ENCODE measurements around the gene IGDCC3.

Gene IGDCC3

DNA sequence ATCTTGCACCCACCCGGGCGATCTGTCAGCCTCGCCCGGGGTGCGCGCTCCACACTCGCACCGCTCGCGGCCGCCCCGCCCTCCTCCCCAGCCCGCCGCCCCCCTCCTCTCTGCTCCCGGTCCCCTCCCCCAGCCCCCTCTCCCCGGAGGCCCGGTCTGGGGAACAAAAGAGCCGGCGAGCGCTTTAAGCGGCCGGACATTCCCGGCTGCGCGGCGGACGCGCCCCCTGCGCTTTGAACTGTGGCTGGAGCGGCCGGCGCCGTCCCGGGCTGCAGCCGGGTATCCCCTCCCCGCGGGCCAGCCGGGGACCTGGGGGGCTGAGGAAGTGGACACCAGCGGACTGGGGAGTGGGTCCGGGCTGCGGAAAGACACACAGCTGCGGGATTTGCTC is at the start of gene IGDCC3:
TSS of gene IGDCC3 (minus strand) at position 27 of the 391 bp plus-strand sequence. CDS start 214 bp downstream, outside the sequence.
- no peak for DNase-seq (ENCODE audit: low spot score)

DNA sequence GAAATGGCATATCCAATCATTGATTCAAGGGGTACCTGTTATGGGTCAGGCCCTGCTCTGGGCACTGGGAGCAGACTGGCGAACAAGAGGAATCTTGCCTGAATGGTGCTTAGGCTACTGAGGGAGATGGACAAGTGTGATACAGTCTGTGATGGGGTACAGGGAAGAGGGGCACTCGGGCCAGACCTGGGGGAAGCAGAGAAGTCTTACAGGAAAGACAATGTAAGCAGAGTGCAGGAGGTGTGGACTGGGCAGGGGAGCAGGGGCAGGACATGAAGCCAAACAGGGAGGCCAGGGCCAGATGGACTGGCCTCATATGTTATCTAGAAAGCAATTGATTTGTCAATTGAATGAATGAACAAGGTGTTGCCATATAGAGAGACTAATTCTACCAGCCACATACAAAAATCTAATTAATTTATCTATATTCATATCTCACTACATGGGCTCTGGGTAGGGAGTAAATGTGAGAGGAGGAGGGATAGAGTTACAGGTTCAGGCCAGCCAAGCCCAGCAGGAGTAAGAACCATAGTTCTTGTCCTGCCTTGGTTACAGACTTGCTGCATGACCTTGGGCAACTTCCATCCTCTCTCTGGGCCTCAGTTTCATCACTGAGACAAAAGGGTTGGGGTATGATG is 48.5 kb upstream of the IGDCC3 start:
- no peak for DNase-seq (ENCODE audit: low spot score)

GRCh38 chr15:65424683-65425082 is 46.9 kb upstream of the IGDCC3 start:
- no peak for DNase-seq (ENCODE audit: low spot score)

DNA sequence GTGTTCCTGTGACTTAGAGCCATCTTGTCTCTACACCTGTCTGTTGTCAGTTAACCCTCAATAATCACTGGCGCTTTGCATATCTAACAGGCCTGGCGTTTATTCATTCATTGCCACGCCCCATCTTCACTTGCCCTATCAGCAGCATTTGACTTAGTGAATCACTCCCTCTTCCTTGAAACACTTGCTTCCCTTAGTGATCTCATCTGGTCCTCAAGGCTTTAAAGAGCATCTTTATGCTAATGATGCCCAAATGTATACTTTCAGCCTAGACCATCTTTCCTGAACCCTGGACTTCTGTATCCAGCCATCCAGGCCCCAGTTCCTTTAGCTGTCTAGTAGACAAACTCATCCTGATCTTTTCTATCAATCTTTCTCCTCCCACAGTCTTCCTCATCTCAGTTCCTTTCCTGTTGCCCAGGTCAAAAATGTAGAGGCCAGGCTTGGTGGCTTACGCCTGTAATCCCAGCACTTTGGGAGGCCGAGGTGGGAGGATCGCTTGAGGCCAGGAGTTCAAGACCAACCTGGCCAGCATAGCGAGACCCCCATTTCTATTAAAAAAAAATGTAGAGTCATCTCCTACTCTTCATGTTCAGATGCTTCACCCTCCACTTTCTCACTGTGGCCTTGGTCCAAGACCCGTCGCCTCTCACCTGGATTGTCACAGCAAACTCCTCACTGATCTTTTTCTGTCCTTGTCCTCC is 46.3 kb upstream of the IGDCC3 start:
- DNase-seq (ENCODE audit: low spot score), result no peak

GRCh38 chr15:65423150-65423975 is 45.6 kb upstream of the IGDCC3 start:
- no peak for DNase-seq (ENCODE audit: low spot score)

GRCh38 chr15:65421360-65422215 is 43.8 kb upstream of the IGDCC3 start:
- no peak for DNase-seq (ENCODE audit: low spot score)

GRCh38 chr15:65420975-65421359 is 43.2 kb upstream of the IGDCC3 start:
- DNase-seq (ENCODE audit: low spot score), result no peak

DNA sequence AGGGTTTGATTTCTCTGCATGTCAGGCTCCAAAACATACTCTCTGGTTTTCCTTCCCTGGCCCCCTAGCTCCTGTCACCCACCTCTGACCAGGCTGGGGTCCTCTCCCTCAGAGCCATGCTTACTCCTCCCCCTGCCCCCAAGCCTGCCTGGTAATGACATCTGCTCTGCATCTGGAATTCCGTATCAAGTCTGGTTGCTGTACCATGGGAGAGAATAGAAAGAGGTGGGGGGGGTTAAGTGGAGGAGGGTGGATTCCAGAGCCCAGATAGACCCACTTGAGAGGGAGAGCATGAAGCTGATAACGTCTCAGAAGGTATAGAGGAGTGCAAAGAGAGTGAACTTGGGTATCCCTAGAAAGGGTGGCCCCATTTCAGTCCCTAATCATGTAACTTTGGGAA is 40.8 kb upstream of the IGDCC3 start:
- no peak for DNase-seq (ENCODE audit: low spot score)

DNA sequence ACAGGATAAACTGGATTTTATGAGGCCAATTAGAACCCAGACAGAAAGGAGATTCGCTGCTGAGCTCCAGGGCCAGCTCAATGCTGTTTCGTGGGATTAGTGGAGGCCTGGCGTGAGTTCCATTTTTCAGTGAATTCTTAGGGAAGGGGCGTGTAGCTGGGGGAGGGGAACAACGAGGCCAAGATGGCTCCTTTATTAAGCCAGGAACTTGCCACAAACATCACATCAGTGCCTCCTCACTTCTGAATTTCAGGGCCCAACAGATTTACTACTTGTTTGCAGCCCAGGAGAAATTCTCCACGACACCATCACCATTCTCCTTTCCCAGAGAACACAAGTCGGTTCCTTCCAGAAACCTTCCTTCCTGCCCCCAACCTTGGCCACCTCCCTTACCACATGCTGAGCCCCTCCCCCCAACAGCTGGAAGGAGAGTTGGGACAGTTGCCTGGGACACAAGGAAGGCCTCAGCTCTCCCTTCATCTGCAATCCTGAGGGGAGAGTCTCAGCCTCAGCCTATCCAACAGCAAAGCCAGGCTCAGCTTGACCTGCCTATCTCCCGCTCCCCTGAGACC is 39.1 kb upstream of the IGDCC3 start:
- no peak for DNase-seq (ENCODE audit: low spot score)

DNA sequence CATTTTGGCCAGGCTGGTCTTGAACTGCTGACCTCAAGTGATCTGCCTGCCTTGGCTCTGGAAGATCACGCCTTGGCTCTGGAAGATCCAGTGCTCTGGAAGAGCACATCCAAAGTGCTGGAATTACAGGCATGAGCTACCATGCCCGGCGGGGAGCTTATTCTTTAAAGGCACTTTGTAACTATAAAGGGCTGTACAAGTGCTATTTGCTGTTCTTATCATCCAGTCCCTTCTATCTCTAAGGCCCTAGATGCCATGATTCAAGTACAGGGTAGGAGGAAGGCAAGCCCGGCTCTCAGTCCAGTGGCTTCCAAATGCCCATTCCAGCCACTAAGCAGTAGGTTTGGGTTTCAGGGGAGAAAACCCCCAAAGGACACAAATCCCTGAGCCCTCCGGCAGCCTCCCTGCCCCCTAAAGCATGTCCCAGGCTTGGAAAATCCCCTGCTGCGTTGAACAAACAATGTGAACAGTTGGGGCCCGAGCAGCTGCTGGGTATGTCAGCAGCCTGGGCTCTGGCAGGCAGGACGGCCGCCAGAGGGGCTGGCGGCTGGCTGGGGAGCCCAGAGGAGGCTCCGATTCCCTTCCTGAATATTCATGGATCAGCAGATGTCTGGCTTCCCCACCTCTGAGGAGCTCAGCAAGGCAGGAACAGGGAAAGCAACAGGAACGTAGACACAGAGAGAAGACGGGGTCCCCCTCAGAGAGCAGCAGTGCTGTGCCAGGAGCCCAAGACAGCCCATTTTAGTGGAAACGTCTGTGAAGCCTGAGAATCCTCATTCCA is 37.2 kb upstream of the IGDCC3 start:
- DNase-seq (ENCODE audit: low spot score), result no peak

DNA sequence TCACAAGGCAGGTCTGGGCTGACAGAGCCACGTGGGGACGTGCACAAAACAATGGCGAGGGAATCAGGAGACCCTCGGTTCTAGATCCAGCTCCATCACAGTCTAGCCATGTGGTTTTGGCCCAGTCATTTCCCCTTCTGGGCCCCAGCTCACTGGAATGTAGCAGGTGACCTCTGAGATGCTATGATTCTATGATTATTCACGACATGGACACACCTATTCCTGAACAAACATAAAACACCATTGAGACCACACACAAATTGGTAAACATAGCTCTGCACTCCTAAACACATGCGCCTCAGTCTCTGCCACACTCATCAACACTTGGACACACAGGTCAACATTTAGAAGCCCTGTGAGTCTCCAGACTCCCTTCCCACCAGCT is 36.0 kb upstream of the IGDCC3 start:
- no peak for DNase-seq (ENCODE audit: low spot score)

DNA sequence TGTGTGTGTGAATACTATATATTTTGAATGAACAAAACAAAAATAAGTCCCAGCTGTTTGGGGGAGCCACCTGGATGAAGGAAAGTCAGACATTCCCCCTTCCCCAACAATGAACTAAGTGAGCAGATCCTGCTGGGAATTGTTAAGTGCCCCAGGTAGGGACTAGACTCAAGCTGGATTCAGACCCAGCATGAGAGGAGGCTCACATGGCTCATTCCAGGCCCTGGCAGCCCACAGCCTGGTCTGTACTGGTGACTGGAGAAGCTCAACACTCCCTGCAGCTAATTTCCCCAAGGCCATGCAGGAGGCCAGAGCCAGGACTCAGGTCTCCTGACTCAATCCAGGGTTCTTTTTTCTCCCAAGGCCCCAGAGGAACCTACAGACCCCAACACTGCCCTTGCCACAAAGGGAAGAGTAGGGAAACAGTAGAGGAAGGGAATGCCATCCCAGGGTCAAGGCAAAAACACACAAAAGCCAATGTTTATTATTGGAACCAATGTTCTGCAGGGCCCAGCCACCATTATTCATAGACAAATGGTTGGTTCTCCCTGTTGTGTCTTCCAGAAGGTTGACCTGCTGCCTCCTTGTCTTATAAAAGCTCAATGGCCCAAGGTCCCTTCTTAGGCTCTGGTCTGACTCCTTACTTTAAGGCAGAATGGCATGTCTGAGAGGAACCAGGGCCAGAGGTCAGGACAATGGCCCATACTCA is 35.4 kb upstream of the IGDCC3 start:
- no peak for DNase-seq (ENCODE audit: low spot score)

- no peak for DNase-seq (ENCODE audit: low spot score)
These were observed 34.8 kb upstream of the IGDCC3 start for GRCh38 chr15:65412556-65412955.

DNA sequence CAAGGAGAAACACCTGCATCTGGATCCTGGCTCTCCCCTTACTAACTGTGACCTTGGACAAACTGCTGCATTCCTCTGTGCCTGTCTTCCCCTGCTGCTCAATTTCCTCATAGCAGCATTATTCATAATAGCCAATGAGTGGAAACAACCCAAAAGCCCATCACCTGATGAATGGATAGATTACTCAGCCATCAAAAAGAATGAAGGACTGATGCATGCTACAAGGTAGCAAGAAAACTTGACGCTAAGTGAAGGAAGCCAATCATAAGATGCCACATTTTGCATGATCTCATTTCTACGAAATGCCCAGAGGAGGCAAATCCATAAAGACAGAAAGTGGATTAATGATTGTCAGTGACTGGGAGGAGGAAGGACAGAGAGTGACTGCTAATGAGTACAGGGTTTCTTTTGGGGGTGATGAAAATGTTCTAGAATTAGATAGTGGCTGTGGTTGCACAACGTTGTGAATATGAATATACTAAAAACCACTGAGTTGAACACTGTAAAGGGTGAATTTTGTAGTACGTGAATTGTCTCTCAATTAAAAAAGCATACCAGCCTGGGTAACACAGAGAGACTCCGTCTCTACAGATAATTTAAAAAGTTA is 33.8 kb upstream of the IGDCC3 start:
- no peak for DNase-seq (ENCODE audit: low spot score)

DNA sequence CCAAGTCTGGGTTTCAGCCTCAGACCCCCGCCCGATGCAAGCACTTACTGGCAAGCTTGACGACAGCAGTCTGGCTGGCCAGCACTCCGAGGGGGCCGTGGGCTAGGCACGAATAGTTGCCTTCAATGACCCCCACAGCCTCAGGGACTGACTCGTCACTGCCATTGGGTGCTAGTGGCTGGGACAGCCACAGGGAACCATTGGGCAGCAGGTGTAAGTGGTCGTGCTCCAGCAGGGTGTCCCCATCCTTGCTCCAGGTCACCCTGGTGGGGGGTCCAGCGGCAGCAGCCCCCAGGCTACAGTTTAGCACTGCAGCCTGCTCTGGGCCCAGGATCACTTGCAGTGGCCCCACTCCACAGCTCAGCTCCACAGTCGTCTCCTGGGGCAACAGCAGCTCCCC is 33.2 kb upstream of the IGDCC3 start:
- no peak for DNase-seq (ENCODE audit: low spot score)

- no peak for DNase-seq (ENCODE audit: low spot score)
These were observed 32.2 kb upstream of the IGDCC3 start for GRCh38 chr15:65410036-65410435.

DNA sequence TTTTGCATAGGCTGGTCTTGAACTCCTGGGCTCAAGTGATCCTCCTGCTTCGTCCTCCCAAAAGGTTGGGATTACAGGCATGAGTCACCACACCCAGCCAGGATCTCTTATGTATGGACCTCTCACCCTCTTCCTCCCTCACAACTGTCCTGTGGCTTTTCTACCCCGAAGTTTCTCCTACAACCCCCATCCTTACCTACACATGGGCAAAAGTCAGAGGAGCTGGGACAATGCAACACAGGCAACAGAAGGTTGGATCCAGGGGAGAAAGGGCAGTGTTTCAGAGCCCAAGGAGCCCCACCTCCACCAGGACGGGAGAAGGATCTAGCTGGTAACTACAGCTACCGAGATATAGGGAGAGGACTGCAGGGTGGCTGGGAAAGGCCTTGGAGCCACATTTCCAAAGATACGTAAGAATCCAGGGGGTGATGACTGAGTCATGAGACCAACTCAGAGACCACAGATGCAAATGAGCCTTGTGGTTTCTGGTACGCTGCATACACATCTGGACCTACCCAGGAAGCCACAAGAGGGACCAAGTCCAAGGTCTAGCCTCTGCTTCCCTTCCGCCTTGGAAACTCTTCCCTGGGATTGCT is 31.3 kb upstream of the IGDCC3 start:
- DNase-seq (ENCODE audit: low spot score), result no peak

DNA sequence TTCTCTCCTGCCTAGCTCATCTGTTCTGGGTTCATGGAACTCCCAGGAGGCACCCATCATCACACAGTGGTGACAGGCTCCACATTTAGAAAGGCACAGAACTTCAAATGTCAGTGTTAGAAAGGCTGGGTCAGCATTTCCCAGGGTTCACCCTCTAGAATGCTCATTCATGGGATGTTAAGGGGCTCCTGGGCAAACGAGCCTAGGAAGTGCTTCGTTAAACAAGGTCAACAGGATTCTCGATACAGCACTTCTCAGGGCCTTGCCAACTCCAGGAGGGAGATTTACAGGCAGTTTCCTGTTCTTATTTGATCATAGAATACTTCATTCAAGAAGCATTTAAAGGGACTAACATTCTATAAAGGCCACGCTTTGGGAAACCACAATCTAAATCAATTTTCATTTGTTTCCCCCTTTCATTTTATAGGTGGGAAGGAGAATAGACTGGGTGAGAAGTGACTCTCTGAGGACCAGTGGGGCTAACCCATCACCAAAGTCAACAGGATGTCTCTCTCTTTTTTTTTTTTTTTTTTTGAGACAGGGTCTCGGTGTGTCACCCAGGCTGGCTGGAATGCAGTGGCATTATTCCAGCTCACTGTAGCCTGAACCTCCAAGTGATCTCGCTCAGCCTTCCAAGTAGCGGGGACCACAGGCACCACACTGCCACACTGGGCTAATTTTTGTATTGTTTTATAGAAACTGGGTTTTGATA is 30.7 kb upstream of the IGDCC3 start:
- DNase-seq (ENCODE audit: low spot score), result no peak

Data from CD4-positive, alpha-beta T cell treated with Interleukin-6 at 100 ng/mL for 8 hours (primary cell).